Fibroblast of skin of back (primary cell): ENCODE results near the gene GATC.

Source experiments
- DNase-seq: peaks from one replicate; pipeline ENCODE4 v3.0.0-alpha.2; 2013

GATC gene

GRCh38 chr12:120498870-120499515 is 52.7 kb downstream of the GATC start:
- DNase-seq: no peak

- peak; percentile 19 for DNase-seq
Measured at GRCh38 chr12:120500581-120500980, 54.3 kb downstream of the GATC start.

- DNase-seq: no peak
Measured at GRCh38 chr12:120504587-120504986, 58.3 kb downstream of the GATC start.

GRCh38 chr12:120508537-120508936 is 62.3 kb downstream of the GATC start:
- DNase-seq: no peak
